ENCODE results near the gene TRIM62. TPM values are rescaled to one million over a fixed set of nuclear protein-coding genes. Genes with fewer than 3 reads are reported as not detected.

The TRIM62 gene
- total and polyA plus RNA-seq, 4 donors: 0.60 to 1.3 (median 1.1) TPM

DNA sequence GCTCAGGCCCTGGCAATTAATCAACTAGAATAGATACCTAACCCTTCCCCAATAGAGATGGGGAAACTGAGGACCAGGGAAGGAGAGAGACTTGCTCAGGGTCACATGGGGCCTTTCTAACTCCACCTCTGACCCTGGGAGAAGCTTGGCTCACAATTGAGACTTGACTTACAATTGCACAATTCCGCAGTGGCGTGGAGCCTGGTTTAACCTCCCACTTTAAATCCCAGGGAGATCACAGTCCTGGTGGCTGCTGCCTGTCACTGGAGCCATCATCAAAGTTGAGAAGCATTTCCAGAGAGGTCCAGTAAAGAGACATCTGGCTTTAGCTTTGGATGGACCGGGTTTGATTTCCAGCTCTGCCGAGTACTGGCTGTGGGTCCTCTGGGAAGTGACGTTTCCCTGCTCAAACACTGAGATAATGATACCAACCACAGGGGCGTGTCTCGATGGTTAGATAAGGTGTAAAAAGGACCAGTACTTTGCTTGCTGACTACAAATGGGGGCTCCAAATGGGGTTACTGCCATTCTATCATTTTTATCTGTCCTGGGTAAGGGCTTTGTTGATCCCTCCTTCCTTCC lies 39.3 kb downstream of the TRIM62 start:
- 77% methylated on average over 7 of the region's 7 CpGs for WGBS

DNA sequence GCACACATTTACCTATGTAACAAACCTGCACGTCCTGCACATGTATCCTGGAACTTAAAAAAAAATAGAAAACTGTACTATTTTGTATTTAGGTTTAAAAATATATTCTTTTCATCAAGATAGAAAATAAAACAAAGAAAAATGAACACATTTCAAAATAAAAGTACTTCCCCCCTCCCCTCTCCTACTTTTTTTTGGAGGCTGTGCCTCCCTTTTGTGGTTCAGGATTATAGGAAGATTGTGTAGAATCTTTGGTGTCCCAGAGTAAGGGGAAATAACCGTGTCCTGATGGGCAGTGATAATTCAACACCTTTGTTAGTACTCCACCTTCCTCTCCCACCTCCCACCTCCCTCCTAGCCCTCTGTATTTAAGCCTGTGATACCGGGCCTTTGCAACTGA lies 40.1 kb downstream of the TRIM62 start:
- H3K4me1 ChIP-seq (ENCODE audit: control insufficient read depth in 4 of 4, insufficient read depth in 4 of 4, low read length in 3 of 4): no peaks in the 10 kb centered on the region
- WGBS: 81% methylated on average over 3 of the region's 3 CpGs
- no peaks in the 10 kb centered on the region for H3K27me3 ChIP-seq (ENCODE audit: control insufficient read depth in 4 of 4, insufficient read depth in 4 of 4, low read length in 3 of 4)
- TF ChIP-seq EGR1 (IDR thresholded peaks at IDR 0.05; ENCODE audit: low read depth in 2 of 2) (no peak), FOXA1 (IDR thresholded peaks at IDR 0.05) (no peak), JUND (IDR thresholded peaks at IDR 0.05) (no peak), SP1 (IDR thresholded peaks at IDR 0.05) (no peak), FOXA2 (IDR thresholded peaks at IDR 0.05) (no peak), NR2F2 (IDR thresholded peaks at IDR 0.05) (no peak), GABPA (IDR thresholded peaks at IDR 0.05 in 1 of 2, conservative IDR thresholded peaks at IDR 0.05 in 1 of 2) (no peak), RXRA (IDR thresholded peaks at IDR 0.05) (no peak), YY1 (IDR thresholded peaks at IDR 0.05) (no peak), TAF1 (conservative IDR thresholded peaks at IDR 0.05) (no peak), RAD21 (IDR thresholded peaks at IDR 0.05) (no peak)
- TF ChIP-seq, protein P1, sequence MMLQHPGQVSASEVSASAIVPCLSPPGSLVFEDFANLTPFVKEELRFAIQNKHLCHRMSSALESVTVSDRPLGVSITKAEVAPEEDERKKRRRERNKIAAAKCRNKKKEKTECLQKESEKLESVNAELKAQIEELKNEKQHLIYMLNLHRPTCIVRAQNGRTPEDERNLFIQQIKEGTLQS (IDR thresholded peaks at IDR 0.05): no peak
- TF ChIP-seq, protein P2, sequence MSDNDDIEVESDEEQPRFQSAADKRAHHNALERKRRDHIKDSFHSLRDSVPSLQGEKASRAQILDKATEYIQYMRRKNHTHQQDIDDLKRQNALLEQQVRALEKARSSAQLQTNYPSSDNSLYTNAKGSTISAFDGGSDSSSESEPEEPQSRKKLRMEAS (IDR thresholded peaks at IDR 0.05): no peak
- TF ChIP-seq, protein P3, sequence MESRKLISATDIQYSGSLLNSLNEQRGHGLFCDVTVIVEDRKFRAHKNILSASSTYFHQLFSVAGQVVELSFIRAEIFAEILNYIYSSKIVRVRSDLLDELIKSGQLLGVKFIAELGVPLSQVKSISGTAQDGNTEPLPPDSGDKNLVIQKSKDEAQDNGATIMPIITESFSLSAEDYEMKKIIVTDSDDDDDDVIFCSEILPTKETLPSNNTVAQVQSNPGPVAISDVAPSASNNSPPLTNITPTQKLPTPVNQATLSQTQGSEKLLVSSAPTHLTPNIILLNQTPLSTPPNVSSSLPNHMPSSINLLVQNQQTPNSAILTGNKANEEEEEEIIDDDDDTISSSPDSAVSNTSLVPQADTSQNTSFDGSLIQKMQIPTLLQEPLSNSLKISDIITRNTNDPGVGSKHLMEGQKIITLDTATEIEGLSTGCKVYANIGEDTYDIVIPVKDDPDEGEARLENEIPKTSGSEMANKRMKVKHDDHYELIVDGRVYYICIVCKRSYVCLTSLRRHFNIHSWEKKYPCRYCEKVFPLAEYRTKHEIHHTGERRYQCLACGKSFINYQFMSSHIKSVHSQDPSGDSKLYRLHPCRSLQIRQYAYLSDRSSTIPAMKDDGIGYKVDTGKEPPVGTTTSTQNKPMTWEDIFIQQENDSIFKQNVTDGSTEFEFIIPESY (IDR thresholded peaks at IDR 0.05): no peak
- TF ChIP-seq, protein P4, sequence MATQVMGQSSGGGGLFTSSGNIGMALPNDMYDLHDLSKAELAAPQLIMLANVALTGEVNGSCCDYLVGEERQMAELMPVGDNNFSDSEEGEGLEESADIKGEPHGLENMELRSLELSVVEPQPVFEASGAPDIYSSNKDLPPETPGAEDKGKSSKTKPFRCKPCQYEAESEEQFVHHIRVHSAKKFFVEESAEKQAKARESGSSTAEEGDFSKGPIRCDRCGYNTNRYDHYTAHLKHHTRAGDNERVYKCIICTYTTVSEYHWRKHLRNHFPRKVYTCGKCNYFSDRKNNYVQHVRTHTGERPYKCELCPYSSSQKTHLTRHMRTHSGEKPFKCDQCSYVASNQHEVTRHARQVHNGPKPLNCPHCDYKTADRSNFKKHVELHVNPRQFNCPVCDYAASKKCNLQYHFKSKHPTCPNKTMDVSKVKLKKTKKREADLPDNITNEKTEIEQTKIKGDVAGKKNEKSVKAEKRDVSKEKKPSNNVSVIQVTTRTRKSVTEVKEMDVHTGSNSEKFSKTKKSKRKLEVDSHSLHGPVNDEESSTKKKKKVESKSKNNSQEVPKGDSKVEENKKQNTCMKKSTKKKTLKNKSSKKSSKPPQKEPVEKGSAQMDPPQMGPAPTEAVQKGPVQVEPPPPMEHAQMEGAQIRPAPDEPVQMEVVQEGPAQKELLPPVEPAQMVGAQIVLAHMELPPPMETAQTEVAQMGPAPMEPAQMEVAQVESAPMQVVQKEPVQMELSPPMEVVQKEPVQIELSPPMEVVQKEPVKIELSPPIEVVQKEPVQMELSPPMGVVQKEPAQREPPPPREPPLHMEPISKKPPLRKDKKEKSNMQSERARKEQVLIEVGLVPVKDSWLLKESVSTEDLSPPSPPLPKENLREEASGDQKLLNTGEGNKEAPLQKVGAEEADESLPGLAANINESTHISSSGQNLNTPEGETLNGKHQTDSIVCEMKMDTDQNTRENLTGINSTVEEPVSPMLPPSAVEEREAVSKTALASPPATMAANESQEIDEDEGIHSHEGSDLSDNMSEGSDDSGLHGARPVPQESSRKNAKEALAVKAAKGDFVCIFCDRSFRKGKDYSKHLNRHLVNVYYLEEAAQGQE (IDR thresholded peaks at IDR 0.05): no peak
- no peak overlapping the region for H3K4me3 ChIP-seq (ENCODE audit: low read depth in 1 of 3, low read length in 3 of 3)
- H3K9me3 ChIP-seq (ENCODE audit: control insufficient read depth in 4 of 4, low read length in 3 of 4): no peaks in the 10 kb centered on the region
- no peaks in the 10 kb centered on the region for H3K36me3 ChIP-seq (ENCODE audit: control insufficient read depth in 4 of 4, insufficient read depth in 3 of 4, low read depth in 1 of 4, low read length in 3 of 4)
- DNase-seq (ENCODE audit: low spot score): no peak
- no peak overlapping the region for H3K27ac ChIP-seq (ENCODE audit: low read depth in 1 of 2, low read length in 2 of 2)
- no peak overlapping the region for H3K9ac ChIP-seq (ENCODE audit: low read depth in 1 of 2, low read length in 2 of 2)

More for the DNA sequence above, 39.3 kb downstream of the TRIM62 start:
- Histone ChIP-seq H3K27ac (ENCODE audit: low read depth in 1 of 2, low read length in 2 of 2) (no peak overlapping the region), H3K27me3 (ENCODE audit: control insufficient read depth in 4 of 4, insufficient read depth in 4 of 4, low read length in 3 of 4) (no peaks in the 10 kb centered on the region), H3K9me3 (ENCODE audit: control insufficient read depth in 4 of 4, low read length in 3 of 4) (no peaks in the 10 kb centered on the region), H3K36me3 (ENCODE audit: control insufficient read depth in 4 of 4, insufficient read depth in 3 of 4, low read depth in 1 of 4, low read length in 3 of 4) (no peaks in the 10 kb centered on the region), H3K4me1 (ENCODE audit: control insufficient read depth in 4 of 4, insufficient read depth in 4 of 4, low read length in 3 of 4) (no peaks in the 10 kb centered on the region), H3K4me3 (ENCODE audit: low read depth in 1 of 3, low read length in 3 of 3) (no peak overlapping the region), H3K9ac (ENCODE audit: low read depth in 1 of 2, low read length in 2 of 2) (no peak overlapping the region)
- no peak for DNase-seq (ENCODE audit: low spot score)
- TF ChIP-seq FOXA2 (IDR thresholded peaks at IDR 0.05) (no peak), HNF4A (conservative IDR thresholded peaks at IDR 0.05) (no peak), GABPA (IDR thresholded peaks at IDR 0.05 in 1 of 2, conservative IDR thresholded peaks at IDR 0.05 in 1 of 2) (no peak), YY1 (IDR thresholded peaks at IDR 0.05) (no peak), EGR1 (IDR thresholded peaks at IDR 0.05; ENCODE audit: low read depth in 2 of 2) (no peak), TAF1 (conservative IDR thresholded peaks at IDR 0.05) (no peak), NR2F2 (IDR thresholded peaks at IDR 0.05) (no peak), SP1 (IDR thresholded peaks at IDR 0.05) (no peak), JUND (IDR thresholded peaks at IDR 0.05) (no peak)
- TF ChIP-seq, protein P2 (IDR thresholded peaks at IDR 0.05): no peak
- TF ChIP-seq, protein P1 (IDR thresholded peaks at IDR 0.05): no peak
- TF ChIP-seq, protein P4 (IDR thresholded peaks at IDR 0.05): no peak
